ENCODE results near the gene GPRC5C.
A peak's percentile ranks its signal among the peaks of the same experiment; 100 is the strongest.

The GPRC5C gene

GRCh38 chr17:74455025-74455545 is 23.2 kb downstream of the GPRC5C start:
- TF ChIP-seq ESRRG (CRISPR knock-in tag; IDR thresholded peaks at IDR 0.05), result no peak
- TF ChIP-seq ZFP3 (CRISPR knock-in tag; IDR thresholded peaks at IDR 0.05), result no peak
- TF ChIP-seq POU6F1 (CRISPR knock-in tag; IDR thresholded peaks at IDR 0.05; ENCODE audit: borderline replicate concordance, low read depth), result no peak
- TF ChIP-seq, protein P1, sequence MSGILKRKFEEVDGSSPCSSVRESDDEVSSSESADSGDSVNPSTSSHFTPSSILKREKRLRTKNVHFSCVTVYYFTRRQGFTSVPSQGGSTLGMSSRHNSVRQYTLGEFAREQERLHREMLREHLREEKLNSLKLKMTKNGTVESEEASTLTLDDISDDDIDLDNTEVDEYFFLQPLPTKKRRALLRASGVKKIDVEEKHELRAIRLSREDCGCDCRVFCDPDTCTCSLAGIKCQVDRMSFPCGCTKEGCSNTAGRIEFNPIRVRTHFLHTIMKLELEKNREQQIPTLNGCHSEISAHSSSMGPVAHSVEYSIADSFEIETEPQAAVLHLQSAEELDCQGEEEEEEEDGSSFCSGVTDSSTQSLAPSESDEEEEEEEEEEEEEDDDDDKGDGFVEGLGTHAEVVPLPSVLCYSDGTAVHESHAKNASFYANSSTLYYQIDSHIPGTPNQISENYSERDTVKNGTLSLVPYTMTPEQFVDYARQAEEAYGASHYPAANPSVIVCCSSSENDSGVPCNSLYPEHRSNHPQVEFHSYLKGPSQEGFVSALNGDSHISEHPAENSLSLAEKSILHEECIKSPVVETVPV (CRISPR knock-in tag; IDR thresholded peaks at IDR 0.05), result no peak
- TF ChIP-seq CSDC2 (CRISPR knock-in tag; IDR thresholded peaks at IDR 0.05), result no peak
- TF ChIP-seq ZNF565 (CRISPR knock-in tag; conservative IDR thresholded peaks at IDR 0.05; ENCODE audit: low read depth), result no peak

GRCh38 chr17:74455821-74456220 is 23.9 kb downstream of the GPRC5C start:
- ATAC-seq, result no peak
- no peak for TF ChIP-seq ZNF8 (CRISPR knock-in tag; IDR thresholded peaks at IDR 0.05)
- no peak for TF ChIP-seq BACH2 (CRISPR knock-in tag; IDR thresholded peaks at IDR 0.05; ENCODE audit: borderline replicate concordance)
- TF ChIP-seq OSR1 (CRISPR knock-in tag; IDR thresholded peaks at IDR 0.05), result no peak
- no peak for TF ChIP-seq ESRRG (CRISPR knock-in tag; IDR thresholded peaks at IDR 0.05)

More at GRCh38 chr17:74455025-74455545, 23.2 kb downstream of the GPRC5C start:
- ATAC-seq, result no peak

GRCh38 chr17:74457146-74457819 is 25.4 kb downstream of the GPRC5C start:
- ATAC-seq, result peak; percentile 65
- TF ChIP-seq CREB5 (CRISPR knock-in tag; IDR thresholded peaks at IDR 0.05; ENCODE audit: low read depth) (no peak), ZNF70 (CRISPR knock-in tag; IDR thresholded peaks at IDR 0.05) (no peak), RARB (CRISPR knock-in tag; IDR thresholded peaks at IDR 0.05) (no peak), ISL1 (CRISPR knock-in tag; IDR thresholded peaks at IDR 0.05) (no peak), ARNTL (CRISPR knock-in tag; IDR thresholded peaks at IDR 0.05; ENCODE audit: borderline replicate concordance, low read depth) (no peak), TOX (CRISPR knock-in tag; IDR thresholded peaks at IDR 0.05; ENCODE audit: borderline replicate concordance) (no peak), CSDC2 (CRISPR knock-in tag; IDR thresholded peaks at IDR 0.05) (no peak), SNAI2 (CRISPR knock-in tag; IDR thresholded peaks at IDR 0.05) (no peak), ZNF8 (CRISPR knock-in tag; IDR thresholded peaks at IDR 0.05) (no peak)
- TF ChIP-seq, protein P1 (CRISPR knock-in tag; IDR thresholded peaks at IDR 0.05), result no peak

GRCh38 chr17:74457820-74458166 is 25.9 kb downstream of the GPRC5C start:
- ATAC-seq, result no peak
- TF ChIP-seq SNAI2 (CRISPR knock-in tag; IDR thresholded peaks at IDR 0.05), result no peak
- no peak for TF ChIP-seq OSR1 (CRISPR knock-in tag; IDR thresholded peaks at IDR 0.05)
- no peak for TF ChIP-seq PPARA (CRISPR knock-in tag; IDR thresholded peaks at IDR 0.05; ENCODE audit: borderline replicate concordance)
- no peak for TF ChIP-seq ZC3H10 (CRISPR knock-in tag; IDR thresholded peaks at IDR 0.05)
- TF ChIP-seq, protein P1 (CRISPR knock-in tag; IDR thresholded peaks at IDR 0.05), result no peak
- no peak for TF ChIP-seq ESRRG (CRISPR knock-in tag; IDR thresholded peaks at IDR 0.05)
- TF ChIP-seq RARB (CRISPR knock-in tag; IDR thresholded peaks at IDR 0.05), result no peak
- no peak for TF ChIP-seq POU6F1 (CRISPR knock-in tag; IDR thresholded peaks at IDR 0.05; ENCODE audit: borderline replicate concordance, low read depth)
- TF ChIP-seq ISL1 (CRISPR knock-in tag; IDR thresholded peaks at IDR 0.05), result no peak
- TF ChIP-seq BACH2 (CRISPR knock-in tag; IDR thresholded peaks at IDR 0.05; ENCODE audit: borderline replicate concordance), result no peak
- no peak for TF ChIP-seq CREB5 (CRISPR knock-in tag; IDR thresholded peaks at IDR 0.05; ENCODE audit: low read depth)
- no peak for TF ChIP-seq TCF4 (CRISPR knock-in tag; IDR thresholded peaks at IDR 0.05; ENCODE audit: borderline replicate concordance)
- no peak for TF ChIP-seq TOX (CRISPR knock-in tag; IDR thresholded peaks at IDR 0.05; ENCODE audit: borderline replicate concordance)
- TF ChIP-seq, protein P2, sequence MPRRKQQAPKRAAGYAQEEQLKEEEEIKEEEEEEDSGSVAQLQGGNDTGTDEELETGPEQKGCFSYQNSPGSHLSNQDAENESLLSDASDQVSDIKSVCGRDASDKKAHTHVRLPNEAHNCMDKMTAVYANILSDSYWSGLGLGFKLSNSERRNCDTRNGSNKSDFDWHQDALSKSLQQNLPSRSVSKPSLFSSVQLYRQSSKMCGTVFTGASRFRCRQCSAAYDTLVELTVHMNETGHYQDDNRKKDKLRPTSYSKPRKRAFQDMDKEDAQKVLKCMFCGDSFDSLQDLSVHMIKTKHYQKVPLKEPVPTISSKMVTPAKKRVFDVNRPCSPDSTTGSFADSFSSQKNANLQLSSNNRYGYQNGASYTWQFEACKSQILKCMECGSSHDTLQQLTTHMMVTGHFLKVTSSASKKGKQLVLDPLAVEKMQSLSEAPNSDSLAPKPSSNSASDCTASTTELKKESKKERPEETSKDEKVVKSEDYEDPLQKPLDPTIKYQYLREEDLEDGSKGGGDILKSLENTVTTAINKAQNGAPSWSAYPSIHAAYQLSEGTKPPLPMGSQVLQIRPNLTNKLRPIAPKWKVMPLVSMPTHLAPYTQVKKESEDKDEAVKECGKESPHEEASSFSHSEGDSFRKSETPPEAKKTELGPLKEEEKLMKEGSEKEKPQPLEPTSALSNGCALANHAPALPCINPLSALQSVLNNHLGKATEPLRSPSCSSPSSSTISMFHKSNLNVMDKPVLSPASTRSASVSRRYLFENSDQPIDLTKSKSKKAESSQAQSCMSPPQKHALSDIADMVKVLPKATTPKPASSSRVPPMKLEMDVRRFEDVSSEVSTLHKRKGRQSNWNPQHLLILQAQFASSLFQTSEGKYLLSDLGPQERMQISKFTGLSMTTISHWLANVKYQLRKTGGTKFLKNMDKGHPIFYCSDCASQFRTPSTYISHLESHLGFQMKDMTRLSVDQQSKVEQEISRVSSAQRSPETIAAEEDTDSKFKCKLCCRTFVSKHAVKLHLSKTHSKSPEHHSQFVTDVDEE (CRISPR knock-in tag; IDR thresholded peaks at IDR 0.05), result no peak

Data from SK-N-SH treated with all-trans-retinoic acid at 6 μM for 48 hours (cell line).